ENCODE data around the gene IL1RAPL2.

DNA sequence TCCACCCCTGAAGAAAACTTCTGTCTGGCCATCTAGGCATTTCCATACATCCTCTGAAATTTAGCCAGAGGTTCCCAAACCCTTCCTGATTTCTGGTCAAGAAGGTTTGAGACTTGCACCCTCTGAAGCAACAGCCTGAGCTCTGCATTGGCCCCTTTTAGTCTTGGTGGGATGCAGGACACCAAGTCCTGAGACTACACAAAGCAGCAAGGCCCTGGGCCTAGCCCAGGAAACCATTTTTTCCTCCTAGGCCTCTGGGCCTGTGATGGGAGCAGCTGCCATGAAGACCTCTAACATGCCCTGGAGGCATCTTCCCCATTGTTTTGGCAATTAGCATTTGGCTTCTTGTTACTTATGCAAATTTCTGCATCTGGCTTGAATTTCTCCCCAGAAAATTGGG lies 196.6 kb downstream of the IL1RAPL2 start:
- TF ChIP-seq CTCF (IDR thresholded peaks at IDR 0.05): no peak
- TF ChIP-seq, protein P1, sequence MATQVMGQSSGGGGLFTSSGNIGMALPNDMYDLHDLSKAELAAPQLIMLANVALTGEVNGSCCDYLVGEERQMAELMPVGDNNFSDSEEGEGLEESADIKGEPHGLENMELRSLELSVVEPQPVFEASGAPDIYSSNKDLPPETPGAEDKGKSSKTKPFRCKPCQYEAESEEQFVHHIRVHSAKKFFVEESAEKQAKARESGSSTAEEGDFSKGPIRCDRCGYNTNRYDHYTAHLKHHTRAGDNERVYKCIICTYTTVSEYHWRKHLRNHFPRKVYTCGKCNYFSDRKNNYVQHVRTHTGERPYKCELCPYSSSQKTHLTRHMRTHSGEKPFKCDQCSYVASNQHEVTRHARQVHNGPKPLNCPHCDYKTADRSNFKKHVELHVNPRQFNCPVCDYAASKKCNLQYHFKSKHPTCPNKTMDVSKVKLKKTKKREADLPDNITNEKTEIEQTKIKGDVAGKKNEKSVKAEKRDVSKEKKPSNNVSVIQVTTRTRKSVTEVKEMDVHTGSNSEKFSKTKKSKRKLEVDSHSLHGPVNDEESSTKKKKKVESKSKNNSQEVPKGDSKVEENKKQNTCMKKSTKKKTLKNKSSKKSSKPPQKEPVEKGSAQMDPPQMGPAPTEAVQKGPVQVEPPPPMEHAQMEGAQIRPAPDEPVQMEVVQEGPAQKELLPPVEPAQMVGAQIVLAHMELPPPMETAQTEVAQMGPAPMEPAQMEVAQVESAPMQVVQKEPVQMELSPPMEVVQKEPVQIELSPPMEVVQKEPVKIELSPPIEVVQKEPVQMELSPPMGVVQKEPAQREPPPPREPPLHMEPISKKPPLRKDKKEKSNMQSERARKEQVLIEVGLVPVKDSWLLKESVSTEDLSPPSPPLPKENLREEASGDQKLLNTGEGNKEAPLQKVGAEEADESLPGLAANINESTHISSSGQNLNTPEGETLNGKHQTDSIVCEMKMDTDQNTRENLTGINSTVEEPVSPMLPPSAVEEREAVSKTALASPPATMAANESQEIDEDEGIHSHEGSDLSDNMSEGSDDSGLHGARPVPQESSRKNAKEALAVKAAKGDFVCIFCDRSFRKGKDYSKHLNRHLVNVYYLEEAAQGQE (IDR thresholded peaks at IDR 0.05; ENCODE audit: insufficient read depth in 1 of 2, low read depth in 2 of 2, low read length in 1 of 2): no peak
- no peak for TF ChIP-seq TCF7L2 (IDR thresholded peaks at IDR 0.05; ENCODE audit: low read depth, low read length)
